HG03039 (cell line): ENCODE results near the gene DCTN1.

Source experiments
- ATAC-seq: cut with Tn5 transposase; IDR thresholded peaks from one replicate; pipeline ENCODE4 v1.9.1; 2021; ENCODE audit warnings: mild to moderate bottlenecking, moderate library complexity; ENCODE audit not compliant: unreplicated experiment

Gene DCTN1

DNA sequence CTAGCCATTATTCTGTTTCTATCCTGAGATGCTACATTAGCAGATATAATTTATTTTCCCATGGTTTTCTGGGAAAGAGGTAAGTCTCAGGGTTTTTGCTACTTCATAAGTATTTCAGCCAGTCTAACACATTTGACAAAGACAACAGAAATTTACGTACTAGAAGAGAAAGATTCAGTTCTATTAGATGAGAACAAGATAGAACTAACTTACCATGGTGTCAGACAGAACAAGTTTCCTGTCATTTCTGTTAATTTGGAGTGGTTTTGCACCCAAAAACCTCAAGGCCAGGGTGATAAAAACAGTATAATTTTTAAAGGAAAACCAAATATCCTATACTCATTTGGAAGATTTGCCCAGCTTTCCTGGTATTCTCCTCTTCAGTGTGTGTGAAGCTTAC, 52.5 kb downstream of the DCTN1 start:
- no peak for ATAC-seq

DNA sequence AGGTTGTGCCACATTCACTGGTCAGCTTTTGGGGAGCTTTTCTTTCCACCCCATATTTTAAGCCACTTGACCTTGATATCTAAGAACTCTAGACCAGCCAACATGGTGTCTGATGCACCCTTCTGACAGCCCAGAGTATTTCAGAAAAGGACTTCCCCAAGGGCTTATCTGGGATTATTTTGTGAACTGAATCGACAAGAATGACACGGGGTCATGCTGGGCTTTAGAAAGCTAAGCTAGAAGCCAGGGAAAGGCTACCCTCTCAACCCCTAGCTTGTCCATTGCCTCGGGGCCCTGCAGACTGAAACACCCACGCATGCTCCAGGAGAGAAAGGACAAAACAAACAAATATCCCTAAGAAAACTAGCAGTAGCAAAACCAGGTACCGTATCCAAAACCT, 52.9 kb downstream of the DCTN1 start:
- no peak for ATAC-seq

DNA sequence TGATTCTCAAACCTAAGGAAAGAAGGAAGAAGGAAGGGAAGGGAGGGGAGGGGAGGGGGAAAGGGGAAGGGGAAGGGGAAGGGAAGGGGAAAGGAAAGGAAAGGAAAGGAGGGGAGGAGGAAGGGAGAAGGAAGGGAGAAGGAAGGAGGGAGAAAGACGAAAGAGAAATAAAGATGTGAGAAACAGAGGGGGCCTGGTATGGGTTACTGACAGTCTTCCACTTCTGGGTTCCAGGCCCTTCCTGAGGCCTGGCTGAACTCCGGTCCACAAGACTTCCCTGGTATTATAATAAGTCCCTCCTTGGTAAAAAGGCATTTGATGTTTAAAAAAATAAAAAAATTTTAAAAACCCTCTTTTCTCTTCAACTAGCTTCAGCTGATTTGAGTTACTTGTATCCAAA, 54.3 kb downstream of the DCTN1 start:
- no peak for ATAC-seq

DNA sequence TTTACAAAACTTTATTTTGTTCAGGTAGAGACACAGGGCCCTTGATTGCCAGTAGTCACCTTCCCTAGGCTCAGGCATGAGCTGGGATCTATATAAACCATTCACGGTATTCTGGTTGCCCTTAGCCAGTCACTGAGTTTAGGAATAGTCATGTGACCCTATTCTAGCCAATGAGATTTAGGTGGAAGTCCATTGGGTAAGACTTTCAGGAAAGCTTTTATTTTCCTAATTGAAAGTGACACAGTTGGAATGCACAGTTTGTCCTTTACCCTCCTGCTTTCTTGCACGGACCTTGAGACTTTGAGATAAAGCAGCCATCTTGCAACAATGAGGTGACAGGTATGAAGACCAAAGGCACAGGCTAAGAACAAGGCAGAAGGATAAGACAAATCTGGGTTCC, 58.4 kb downstream of the DCTN1 start:
- ATAC-seq, result no peak

DNA sequence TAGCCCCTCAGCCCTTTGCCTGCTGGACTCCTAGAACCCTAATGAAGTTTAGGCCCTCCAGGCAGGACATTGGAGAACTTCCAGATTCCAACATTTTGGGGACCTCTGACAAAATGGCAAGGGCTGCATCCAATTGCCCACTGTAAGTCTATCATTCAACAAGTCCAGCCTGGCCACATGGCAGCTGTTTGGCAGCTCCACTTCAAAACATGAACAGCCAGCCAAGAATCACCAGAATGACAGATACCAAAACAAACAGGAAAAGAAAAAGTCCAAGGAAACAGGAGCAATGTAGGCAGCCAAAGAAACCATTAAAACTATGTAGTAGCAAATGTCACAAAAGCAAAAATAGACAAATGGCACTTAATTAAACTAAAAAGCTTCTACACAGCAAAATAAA, 62.4 kb downstream of the DCTN1 start:
- no peak for ATAC-seq

DNA sequence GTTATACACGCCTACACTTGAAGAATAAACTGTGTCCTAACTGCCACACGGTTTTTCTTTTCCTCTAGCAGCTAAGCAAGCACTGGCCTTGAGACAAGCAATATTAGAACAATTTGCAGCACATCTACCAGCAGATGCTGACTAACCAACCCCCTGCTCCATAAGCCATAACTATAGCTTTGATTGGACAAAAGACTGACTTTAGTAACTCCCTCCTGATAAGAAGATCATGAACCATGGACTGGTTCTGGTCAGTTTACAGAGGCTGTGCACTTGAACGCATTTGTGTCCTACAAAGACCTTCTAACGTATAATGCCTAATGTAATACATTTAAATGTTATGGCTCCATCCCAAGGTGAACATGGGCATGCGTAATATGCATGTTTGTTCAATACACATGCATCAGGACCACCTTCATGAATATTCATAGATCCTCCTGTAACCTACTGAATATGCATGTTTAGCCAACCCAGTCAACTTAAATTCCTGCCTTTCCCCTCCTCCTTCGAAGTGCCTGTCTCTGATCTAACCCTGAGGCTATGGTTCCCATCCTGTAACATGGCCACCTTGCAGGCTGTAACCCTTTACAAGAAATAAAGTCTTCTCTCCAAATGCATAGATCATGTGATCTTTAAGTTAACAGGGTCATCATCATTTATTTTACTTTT, 63.4 kb downstream of the DCTN1 start:
- no peak for ATAC-seq

DNA sequence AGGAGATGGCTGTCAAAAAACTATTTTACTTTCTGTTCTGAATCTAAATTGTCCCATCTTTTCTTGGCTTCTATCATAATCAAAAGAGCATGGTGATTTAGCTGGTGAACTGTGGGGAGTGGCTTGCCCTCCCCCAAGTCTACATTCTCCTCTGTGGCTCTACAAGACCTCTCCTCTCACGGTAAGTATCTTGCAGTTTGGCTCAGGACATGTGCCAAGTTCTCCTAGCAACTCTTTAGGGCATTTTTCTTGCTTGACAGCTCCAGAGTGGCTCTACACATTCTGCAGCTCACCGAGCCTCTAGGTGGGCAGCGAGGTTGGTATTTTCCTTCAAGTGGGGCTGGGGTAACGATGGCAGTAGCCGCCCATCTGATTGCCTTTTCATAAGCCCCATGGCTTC, 66.0 kb downstream of the DCTN1 start:
- no peak for ATAC-seq

DNA sequence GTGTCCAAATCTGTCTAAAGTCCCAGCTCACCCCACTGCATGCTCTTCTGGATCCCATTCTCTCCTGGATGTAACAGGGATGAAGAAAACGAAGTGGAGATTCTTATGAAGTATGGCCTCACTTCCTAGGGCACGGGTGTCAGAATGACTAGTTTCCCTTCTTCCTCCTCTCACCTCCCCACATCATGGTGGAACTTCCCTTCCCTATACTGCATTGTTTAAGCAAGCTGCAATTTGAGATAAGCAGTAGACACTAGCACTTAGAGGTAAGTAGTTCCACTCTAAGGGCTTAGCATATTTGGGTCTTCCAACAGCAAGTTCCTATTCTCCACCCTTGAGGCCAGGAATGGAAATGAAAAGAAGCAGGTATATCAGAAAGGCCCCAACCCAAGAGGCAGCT, 66.6 kb downstream of the DCTN1 start:
- ATAC-seq, result no peak

DNA sequence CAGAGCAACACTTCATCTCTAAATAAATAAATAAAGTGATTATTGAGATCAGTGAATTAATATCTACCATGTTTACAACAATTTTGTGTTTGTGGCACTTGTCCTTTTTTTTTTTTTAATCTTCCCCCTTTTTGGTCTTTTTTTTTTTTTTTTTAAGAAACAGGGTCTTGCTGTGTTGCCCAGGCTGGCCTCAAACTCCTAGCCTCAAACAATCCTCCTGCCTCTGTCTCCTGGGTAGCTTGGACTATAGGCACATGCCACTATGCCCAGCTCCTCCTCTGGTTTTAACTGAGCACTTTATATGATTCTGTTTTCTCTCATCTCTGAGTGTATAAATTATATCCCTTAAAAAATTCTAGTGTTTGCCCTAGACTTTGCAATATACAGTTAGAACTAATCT, 67.2 kb downstream of the DCTN1 start:
- ATAC-seq, result no peak
